Stimulated activated CD4-positive, alpha-beta T cell treated with anti-CD3 and anti-CD28 coated beads, Interleukin-15, amount 100 ng/mL, for 48 hours (primary cell): ENCODE measurements around the gene KCTD16.
A peak's percentile ranks its signal among the peaks of the same experiment; 100 is the strongest.

ENCODE experiments used
- DNase-seq, 2 donors: peaks; one replicate each; pipeline ENCODE4 v3.0.0-alpha.2; 2020; ENCODE audit warnings: low read depth in 2 of 2

Gene KCTD16

DNA sequence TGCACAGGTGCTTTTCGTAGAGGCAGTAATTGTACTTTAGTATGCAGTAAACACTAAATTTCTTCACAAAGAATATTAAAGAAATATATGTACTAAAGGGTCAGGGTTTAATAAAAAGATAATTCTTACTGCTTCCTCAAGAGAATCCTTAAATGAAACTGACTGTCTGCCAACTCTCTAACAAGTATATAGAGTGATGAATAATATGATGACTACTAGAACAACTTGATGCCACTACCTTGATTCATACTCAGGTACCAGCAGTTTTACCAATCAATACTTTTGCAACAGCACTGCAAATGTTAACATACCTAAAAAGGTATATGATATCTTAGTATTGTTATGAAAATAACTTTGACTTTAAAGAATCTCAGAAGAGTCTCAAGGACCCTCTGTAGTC, 4.0 kb upstream of the KCTD16 start:
- DNase-seq: no peak

DNA sequence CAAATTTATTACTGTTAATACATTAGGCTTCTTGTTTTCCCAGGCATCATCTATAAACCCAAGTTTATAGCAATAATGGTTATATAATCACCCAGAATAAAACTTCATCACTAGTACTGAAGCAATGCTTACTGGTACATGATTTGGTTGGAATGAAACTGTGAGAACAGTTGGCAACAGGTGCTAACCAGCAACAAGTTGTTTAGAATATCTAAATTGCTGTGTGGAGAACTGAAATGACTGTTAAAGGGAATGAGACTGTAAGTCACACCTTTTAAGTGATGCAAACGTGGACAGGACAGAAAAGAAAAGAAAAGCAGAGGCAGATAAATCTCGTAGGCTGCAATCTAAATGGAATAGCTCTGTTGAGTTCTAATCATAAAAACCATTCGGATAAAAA, 2.7 kb upstream of the KCTD16 start:
- no peak for DNase-seq

DNA sequence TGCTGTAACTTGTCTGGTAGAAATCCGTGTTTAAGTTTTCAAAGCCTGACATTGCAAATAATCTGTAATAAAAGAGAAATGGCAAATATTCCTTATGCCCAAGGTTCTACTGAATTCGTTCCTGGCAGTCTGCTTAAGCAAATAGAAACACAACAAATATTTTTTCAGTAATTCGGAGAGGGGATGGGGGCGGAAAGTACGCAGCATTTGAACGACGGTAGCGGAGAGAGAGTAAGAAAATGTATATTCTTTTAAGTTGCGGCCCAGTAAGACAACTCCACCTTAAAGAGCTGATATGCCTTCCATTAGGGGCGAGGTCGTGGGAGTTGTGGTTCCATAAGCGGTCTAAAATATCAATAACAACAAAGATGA, 783 bp upstream of the KCTD16 start:
- no peak for DNase-seq

DNA sequence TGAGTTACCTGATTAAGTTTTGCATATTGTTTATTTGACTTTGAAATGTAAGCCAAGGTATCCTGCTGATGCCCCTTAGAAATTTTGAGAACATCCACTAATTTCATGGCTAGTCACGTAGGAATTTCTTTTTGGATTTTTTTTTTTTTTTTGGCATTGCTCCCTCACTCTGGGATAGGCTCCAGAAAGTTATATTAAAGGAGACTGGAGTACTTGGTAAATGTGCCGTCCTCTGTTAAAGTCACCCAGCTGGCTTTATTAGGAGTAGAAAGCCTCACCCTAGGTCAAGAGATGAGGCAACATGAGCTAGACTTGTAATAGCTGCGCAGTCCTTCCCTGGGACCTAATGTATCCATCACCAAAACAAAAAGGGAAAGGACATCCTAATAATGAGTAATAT, 3.1 kb downstream of the KCTD16 start:
- no peak for DNase-seq

DNA sequence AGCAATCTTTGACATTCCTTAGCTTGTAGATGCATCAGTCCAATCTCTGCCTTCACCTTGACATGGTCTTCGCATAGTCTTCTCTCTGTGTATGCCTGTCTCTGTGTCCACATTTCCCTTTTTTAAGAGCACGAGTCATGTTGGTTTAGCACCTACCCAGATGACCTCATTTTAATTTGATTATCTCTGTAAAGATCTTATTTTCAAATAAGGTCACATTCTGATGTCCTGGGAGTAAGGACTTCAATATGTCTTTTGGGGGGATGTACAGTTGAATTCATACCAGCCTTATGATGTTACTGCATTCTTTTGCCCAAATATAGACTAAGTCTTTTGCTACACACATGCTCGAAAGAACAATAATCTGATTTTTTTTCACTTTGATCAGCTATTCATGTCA, 6.9 kb downstream of the KCTD16 start:
- no peak for DNase-seq

DNA sequence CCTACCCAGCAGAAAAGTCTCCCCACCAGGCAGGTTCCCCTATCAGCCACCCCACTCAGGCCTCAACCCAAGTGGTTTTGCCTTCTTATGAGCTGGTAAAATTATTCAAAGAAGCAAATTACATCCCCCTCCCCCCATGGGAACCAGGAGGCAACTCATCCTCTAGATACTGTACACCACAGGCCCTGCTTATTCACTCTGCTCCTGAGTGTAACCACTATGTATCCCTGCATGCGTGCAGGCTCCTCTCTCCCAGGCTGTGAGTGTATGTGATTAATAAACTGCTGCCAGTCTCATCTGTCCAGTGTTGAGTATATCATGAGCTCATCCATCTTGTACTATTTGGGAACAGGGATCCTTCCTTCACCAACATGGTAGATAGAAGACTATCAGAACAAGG, 8.6 kb downstream of the KCTD16 start:
- DNase-seq: no peak

DNA sequence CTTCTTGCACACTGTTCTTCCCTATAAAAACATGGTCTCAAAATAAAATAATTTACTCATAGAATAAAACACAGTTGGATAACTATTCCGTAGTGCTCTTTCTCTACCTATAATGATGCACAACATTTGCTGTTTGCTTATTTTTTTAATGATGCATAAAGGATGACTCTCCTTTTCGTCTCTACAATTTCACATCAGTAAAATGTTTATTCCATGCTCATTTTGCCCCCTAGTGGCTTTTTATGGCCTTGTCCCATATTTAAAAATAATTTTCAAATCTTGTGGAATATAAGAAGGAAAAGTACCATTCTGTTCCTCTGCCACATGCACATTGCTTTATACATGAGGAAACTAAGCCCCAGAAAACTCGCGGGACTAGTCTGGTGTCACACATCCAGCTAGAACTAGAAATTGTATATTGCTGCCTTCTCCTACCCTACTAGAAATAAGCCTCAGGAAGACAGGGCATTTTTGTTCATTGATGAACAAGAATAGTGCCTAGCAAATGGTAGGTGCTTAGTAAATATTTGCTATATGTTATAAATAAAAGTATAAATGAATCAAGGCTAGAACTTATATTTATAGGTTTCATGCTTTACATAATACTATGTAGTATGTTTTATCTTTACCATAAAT, 12.7 kb downstream of the KCTD16 start:
- no peak for DNase-seq

DNA sequence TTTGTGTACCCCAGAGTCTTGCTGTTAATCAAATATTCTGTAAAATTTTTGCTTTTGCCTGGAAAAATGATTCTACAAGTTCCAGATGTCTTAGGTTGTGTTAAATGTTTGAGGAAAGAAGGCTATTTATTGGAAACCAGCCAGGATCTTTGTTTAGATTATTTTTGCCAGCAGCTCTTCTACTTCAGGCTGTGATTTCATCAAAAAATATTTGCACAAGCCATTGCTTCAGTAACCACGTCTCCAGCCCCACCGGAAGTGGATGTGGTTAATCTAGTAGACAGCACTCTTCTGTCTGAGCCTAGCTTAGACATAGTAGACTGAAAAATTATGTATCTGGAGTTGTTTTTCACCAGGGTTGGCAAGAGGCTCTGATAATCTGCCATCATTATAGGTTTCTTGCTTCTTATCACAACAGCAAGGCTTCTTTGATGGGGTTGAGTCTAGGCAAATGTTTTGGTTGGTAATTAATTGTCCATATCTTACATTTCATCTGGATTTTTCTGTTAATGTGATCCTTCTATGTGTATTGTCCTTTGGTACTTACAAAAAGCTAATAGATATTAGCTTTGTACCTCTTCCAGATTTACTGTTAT, 17.1 kb downstream of the KCTD16 start:
- peak; percentile 42 to 50 for DNase-seq

DNA sequence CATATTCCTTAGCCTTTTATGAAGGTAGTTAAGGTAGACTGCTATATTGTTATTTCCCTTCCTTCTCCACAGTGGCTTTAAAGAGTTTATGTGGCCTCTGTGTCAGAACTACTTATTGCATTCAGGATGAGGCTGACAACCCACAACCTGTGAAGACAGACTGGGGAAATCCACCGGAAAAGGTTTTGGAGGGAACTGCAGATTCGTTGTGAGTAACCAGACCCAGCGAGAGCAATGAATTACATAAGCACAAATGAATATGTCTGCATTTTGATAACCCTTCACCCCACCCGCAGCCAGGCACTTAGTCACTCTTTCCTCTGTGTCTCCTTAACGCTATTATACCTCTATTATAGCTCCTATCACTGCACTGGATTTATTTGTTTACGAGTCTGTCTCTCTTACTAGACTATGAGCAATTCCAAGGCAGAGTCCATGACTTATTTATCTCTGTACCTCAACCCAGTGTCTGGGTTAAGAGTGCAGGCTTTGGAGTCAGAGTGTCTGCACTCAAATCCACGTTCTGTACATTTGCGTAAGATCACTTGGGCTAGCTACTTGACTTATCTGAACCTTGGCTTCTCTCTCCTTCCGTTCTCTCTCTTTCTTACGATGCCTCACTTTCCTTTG, 19.2 kb downstream of the KCTD16 start:
- DNase-seq: peak; percentile 53 to 58

DNA sequence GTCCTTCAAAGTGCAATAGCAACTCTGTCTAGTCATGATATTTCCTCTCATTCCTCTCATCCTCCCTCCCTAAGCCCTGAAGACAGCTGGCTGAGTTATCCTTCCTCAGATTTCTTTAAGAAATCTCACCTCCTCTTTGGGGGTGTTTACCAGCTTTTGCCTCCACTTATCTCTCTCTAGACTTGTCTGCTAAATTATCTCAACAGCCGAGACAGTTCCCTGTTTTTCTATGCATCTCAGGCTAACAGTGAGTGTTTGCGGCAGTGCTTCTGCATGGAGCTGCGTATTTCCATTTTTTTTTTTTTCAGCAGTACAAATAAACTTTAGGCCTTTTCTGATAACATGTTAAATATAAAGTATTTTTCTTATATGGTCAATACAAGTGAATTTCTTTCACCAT, 20.9 kb downstream of the KCTD16 start:
- no peak for DNase-seq

DNA sequence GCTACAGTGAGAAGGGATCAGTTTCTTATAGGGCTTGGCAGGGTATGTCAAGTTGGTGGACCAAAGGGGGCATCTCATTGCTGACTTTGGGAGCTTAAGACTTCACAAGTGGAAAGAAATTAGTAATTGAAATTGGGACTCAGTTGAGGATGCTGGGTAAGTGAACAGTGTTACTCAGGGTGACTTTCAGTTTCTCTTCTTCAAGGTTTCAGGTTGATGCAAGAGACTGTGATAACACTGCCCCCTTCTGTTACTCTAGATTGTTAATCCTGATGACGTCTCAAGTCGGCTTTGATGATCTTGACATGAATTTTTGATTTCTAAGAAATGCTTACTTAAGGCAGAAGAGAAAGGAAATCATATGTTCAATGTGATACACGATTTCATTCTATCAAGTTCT, 21.3 kb downstream of the KCTD16 start:
- DNase-seq: no peak

DNA sequence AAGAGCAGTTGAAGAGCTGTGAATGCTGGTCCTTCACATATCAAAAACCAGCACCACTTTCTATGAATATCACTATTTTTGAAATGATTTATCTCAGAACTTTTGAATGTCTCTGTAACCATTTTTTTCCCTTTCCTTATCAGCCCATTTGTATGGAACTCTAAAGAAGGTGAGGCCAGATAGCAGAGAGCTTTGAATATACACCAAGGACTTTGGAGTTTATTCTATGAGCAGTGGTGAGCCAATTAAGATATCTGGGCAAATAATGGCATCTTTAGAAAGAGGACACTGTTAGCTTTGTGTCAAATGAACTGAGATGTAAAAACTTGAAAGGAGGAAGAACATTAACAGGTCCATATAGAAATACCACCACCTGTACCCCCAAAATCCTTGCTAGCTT, 22.0 kb downstream of the KCTD16 start:
- no peak for DNase-seq

DNA sequence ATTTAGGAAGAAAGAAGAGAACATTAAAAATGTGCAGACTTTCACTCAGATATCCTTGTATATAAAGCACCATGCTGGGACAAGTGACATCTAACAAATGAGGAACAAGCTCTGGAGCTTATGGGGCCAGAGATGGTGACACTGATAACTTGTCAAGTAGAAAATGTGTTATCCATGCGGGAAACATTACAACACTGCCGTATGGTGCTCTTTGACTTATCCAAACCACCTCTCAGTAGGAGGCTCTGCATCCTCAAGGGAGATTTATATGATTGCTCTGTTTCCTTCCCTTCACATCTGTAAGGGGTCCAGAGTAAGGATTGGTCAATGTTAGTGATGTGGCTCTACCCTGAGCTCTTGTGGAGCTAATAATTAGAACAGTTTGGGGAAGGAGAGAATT, 23.5 kb downstream of the KCTD16 start:
- no peak for DNase-seq

DNA sequence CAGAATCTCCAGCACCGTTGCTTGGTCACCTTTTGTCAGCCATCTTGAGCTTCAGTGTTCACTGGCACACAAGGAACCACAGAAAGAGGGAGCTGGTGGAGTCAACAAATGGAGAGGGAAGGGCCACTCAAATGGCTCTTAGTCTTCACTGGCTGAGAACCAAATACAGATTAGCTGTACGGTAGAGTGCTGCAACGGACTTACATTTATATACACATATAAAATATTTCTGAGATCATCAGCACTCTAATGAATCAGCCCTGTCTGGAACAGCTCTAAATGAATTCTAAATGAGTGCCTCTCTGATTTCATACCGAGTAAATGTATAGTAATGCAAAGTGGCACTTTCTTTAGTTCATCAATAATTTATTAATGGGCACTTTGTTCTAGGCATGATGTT, 24.8 kb downstream of the KCTD16 start:
- DNase-seq: no peak

DNA sequence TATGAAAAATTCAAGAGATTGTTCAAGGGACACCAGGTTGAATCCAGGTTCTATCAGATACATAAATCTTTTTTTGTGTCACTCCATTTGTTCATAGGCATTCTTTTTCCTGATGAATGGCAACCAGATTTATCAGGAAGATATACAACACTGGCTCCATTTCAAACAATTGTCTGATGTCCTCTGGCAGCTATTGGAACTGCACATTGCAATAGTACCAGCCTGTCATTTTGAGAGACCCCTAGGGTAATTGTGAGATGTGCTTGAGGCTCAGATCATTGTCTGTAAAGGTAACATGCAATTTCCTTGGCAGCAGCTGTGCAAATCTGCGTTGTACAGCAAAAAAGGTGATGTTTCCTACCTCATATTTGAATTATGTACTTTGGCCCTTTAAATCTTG, 25.9 kb downstream of the KCTD16 start:
- DNase-seq: no peak

DNA sequence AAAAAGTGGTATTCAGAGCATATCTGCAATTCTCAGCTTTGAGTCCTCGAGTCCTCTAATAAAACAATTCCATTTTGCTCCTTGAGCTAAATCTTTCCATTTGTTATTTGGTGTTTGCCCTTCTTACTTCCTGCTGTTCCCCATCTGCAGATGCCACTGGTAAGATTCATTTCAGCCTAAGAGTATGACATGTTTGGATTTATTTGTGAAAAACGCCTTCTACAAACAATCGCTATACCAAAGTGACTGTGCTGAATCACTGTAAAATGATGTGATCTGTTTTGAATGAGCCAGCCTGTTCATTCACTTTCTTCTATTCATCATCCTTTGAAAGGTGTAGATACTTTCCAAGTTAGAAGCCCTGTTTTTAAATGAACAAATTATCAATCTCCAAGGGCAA, 27.7 kb downstream of the KCTD16 start:
- DNase-seq: no peak

DNA sequence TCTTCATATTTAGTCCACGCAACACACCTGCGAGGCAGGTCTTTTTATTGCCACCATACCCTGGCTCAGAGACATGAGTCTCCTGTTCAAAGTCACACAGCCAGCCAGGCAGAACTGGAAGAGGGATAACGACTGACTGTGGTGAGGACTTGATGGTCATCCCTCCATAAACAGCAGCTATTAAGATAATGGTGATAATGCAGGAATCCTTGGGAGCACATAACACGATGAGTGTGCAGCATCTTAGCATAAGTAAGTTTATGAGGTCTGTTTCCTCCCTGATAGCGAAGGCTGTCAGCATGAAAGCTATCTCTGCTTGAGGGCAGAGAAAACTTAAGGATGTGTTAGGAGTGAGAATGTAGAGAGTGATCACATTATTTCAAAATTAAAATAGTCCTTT, 30.9 kb downstream of the KCTD16 start:
- no peak for DNase-seq

DNA sequence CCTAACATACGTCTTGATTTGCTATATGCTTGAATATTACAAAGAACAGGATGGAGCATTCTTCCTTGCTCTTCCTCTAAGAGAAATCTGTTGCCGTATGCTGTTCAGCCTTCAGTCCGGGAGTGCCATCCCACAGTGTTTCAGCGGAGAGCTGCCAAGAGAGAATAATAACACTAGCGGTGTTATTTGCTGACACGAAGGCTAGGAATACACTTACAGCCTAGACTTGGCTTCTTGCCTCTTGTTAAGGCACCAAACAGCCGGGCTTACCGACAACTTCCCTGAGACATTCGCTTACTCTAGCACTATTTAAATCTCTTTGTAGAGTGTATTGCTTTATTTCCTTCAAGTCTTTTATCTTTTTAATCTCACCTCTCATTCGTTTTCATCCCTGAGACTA, 31.4 kb downstream of the KCTD16 start:
- DNase-seq: no peak

DNA sequence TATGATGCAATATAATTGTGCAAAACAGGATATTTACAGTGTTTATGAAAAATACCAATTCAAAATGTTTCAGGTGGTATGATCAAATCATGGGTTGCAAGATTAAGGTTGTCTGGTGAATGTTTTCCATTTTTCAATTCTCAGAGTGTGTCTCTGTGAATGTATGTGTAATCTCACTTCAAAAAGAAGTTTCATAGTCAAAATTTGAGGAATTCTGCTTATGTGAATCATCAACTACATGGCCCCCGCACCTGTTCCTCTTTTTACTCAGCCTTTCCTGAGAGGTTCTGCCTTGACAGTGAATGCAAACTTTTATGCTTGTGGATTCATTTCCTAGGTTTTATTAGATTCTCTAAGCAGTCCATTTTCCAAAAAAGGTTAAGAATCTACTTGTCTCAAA, 32.1 kb downstream of the KCTD16 start:
- DNase-seq: no peak

DNA sequence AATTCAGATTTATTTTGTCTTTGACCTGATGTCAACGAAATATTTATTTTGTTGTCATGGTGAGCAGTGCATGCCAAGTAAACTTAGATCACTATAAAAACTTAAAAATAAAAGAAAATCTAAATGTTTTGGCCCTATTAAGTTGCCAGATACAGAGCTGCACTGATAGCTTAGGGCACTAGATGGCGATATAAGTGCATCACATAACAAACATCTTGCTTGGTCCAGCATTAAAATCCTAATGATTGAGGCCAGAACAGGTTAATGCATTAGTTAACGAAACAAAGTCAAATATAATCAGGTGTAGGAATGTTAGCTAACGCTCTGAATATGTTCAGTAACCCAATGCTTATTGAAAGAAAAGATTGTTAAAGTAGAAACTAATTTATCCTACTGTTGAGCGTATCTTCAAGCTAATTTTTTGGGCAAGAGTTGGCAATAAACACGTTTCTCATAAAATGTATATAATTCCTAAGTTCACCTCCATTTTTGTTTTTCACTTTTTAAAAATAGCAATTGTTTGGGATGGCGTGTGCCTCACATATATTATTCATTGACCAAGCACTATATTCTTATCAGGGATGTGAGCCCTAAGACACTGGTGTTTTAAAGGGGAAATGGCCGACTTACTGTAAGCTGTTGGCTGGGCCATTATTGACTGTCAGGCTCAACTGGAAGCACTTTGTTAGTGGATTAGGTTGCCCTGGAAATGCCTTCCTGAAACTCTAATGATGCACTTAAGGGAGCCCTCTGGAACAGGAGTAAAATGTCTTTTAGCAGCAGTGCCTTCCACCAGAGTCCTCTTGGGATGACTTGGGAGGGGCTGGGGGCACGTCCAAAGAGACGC, 33.3 kb downstream of the KCTD16 start:
- no peak for DNase-seq

DNA sequence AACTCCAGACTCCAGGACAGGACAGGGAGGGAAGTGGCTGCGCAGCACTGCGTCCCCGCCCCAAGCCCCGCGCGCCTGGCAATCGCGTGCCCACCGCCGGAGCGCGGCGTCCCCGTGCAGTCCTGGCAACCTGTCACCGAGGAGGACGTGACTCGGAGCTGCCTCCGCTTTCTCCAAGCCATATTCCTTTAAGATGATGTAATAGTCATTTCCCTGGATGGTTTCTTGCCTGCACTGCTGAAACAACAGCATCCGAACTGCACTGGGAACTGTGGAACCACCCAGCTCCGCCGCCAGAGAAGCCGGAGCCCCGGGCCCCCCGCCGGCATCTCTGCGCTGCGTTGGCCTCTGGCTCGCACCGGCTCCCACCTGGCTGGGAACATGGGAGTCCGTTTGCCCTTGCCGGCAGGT, 34.5 kb downstream of the KCTD16 start:
- DNase-seq: no peak

DNA sequence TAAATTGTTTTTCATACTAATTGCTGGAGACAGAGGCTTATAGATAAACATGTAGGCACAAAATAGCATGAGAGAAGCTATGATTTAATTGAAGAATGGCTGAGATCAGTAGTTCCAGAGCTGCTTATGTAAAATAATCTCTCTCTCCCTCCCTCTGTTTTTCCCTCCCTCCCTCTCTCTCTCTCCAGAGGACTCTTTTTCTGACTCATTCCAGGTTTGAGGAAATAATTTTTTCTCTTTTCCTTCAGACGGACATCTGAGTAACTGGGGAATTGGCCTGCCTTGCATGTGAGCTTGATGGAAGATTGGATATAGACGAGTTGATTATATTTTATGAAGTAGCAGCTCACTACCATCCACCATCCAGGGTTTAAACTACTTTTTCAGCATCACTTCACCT, 35.5 kb downstream of the KCTD16 start:
- DNase-seq: no peak
